NB4 (cell line): Measurements from ENCODE around the gene SIRT5.

ENCODE experiments used
- POLR2A ChIP-seq: IDR thresholded peaks from 2 replicates; pipeline ENCODE4 v1.6.1; 2011; ENCODE audit warnings: mild to moderate bottlenecking; ENCODE audit not compliant: insufficient read length; ENCODE audit errors: extremely low read depth
- TF ChIP-seq, protein P1 (sequence below): IDR thresholded peaks from one replicate; pipeline ENCODE4 v1.5.1; 2012; ENCODE audit warnings: low read depth, low read length
- TF ChIP-seq, protein P2 (sequence below): IDR thresholded peaks from 2 replicates; pipeline ENCODE4 v1.6.1; 2011; ENCODE audit warnings: low read depth, low read length

DNA sequence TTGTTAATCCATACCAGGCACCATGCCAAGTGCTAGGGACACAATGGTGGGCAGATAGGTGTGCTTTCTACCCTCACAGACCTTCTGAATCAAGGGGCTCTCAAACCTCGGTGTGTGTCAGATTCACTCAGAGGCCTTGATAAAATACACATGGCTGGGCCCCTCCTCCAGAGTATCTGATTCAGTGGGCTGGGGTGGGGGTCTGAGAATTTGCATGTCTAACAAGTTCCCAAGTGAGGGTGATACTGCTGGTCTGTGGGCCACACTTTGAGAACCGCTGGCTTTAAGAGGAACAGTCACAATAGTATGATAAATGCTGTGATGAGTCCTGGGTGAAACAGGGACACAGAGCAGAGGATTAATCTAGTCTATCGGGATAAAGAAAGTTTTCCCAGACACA, 35.8 kb upstream of the SIRT5 start:
- TF ChIP-seq, protein P1, sequence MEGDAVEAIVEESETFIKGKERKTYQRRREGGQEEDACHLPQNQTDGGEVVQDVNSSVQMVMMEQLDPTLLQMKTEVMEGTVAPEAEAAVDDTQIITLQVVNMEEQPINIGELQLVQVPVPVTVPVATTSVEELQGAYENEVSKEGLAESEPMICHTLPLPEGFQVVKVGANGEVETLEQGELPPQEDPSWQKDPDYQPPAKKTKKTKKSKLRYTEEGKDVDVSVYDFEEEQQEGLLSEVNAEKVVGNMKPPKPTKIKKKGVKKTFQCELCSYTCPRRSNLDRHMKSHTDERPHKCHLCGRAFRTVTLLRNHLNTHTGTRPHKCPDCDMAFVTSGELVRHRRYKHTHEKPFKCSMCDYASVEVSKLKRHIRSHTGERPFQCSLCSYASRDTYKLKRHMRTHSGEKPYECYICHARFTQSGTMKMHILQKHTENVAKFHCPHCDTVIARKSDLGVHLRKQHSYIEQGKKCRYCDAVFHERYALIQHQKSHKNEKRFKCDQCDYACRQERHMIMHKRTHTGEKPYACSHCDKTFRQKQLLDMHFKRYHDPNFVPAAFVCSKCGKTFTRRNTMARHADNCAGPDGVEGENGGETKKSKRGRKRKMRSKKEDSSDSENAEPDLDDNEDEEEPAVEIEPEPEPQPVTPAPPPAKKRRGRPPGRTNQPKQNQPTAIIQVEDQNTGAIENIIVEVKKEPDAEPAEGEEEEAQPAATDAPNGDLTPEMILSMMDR = no peak
- TF ChIP-seq POLR2A = no peak
- TF ChIP-seq, protein P2, sequence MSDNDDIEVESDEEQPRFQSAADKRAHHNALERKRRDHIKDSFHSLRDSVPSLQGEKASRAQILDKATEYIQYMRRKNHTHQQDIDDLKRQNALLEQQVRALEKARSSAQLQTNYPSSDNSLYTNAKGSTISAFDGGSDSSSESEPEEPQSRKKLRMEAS = no peak
